GM23248 (cell line): Measurements from ENCODE around the gene OSBPL6. TPM values are rescaled to one million over a fixed set of nuclear protein-coding genes. Genes with fewer than 3 reads are reported as not detected.

ENCODE experiments used
- DNase-seq: peaks from one replicate; pipeline ENCODE4 v3.0.0-alpha.2; 2015
- H2AFZ ChIP-seq: fragments of 200-600 bp; sonication (generic); 2 replicates; pipeline ENCODE4 v1.6.1; 2016; ENCODE audit warnings: antibody characterized with exemption
- H3F3A ChIP-seq: fragments of 200-600 bp; sonication (generic); 2 replicates; pipeline ENCODE4 v1.6.1; 2016; ENCODE audit warnings: mild to moderate bottlenecking, antibody characterized with exemption, mixed run types; ENCODE audit not compliant: insufficient read depth
- H3K27ac ChIP-seq: fragments of 200-600 bp; sonication (generic); 2 replicates; pipeline ENCODE4 v1.5.1; 2016; ENCODE audit warnings: mild to moderate bottlenecking
- H3K27me3 ChIP-seq: fragments of 200-600 bp; sonication (generic); replicated peaks from 2 replicates; pipeline ENCODE4 v1.6.1; 2016; ENCODE audit warnings: mild to moderate bottlenecking; ENCODE audit not compliant: insufficient read depth
- H3K36me3 ChIP-seq: fragments of 200-600 bp; sonication (generic); 2 replicates; pipeline ENCODE4 v1.6.1; 2016; ENCODE audit warnings: low read depth, mild to moderate bottlenecking
- H3K4me1 ChIP-seq: fragments of 200-600 bp; sonication (generic); 2 replicates; pipeline ENCODE4 v1.6.1; 2016; ENCODE audit warnings: mild to moderate bottlenecking; ENCODE audit not compliant: insufficient read depth
- H3K4me2 ChIP-seq: fragments of 200-600 bp; sonication (generic); one replicate; pipeline ENCODE4 v1.6.1; 2016; ENCODE audit warnings: mild to moderate bottlenecking; ENCODE audit not compliant: unreplicated experiment
- H3K4me3 ChIP-seq: fragments of 200-600 bp; sonication (generic); 2 replicates; pipeline ENCODE4 v1.5.1; 2016; ENCODE audit warnings: mild to moderate bottlenecking
- H3K79me2 ChIP-seq: fragments of 200-600 bp; sonication (generic); 2 replicates; pipeline ENCODE4 v1.6.1; 2016; ENCODE audit warnings: mild to moderate bottlenecking; ENCODE audit not compliant: insufficient read depth
- H3K9ac ChIP-seq: fragments of 200-600 bp; sonication (generic); 2 replicates; pipeline ENCODE4 v1.6.1; 2016; ENCODE audit warnings: mild to moderate bottlenecking
- H3K9me2 ChIP-seq: fragments of 200-600 bp; sonication (generic); 2 replicates; pipeline ENCODE4 v1.6.1; 2016; ENCODE audit warnings: mixed run types, mild to moderate bottlenecking, moderate library complexity; ENCODE audit not compliant: insufficient read depth
- H3K9me3 ChIP-seq: fragments of 200-600 bp; sonication (generic); one replicate; pipeline ENCODE4 v1.6.1; 2017; ENCODE audit warnings: low read depth
- H4K20me1 ChIP-seq: fragments of 200-600 bp; sonication (generic); 2 replicates; pipeline ENCODE4 v1.6.0; 2016; ENCODE audit not compliant: insufficient read depth
- EZH2 ChIP-seq: fragments of 200-600 bp; sonication (generic); IDR thresholded peaks from 2 replicates; pipeline ENCODE4 v1.6.1; 2018; ENCODE audit warnings: antibody characterized with exemption, mild to moderate bottlenecking; ENCODE audit not compliant: insufficient read depth, poor library complexity, severe bottlenecking
- EZH2phosphoT487 ChIP-seq: fragments of 200-600 bp; sonication (generic); IDR thresholded peaks from 2 replicates; pipeline ENCODE4 v1.6.1; 2018; ENCODE audit warnings: antibody characterized with exemption, moderate library complexity, mild to moderate bottlenecking, low read depth; ENCODE audit not compliant: insufficient read depth
- WGBS, 2 experiments: methylation state at CpG; one replicate each; pipeline ENCODE4 v1.1.6; 2015 to 2017; ENCODE audit warnings: low lambda C conversion rate in 2 of 2, low coverage in 1 of 2; ENCODE audit errors: missing lambda C conversion rate in 2 of 2; 5-methylcytosine and 5-hydroxymethylcytosine counted together
- in situ Hi-C: fragments of 300-500 bp; cut with MboI; formaldehyde crosslinking; loops from 2 replicates; pipeline ENCODE4 v1.15.0; 2020
- polyA plus RNA-seq: library from polyadenylated mRNA; unstranded; fragments of >200 nt; fragmentation: Nextera tagmentation; extraction: Ambion mirVana; gene quantifications from 2 replicates; pipeline ENCODE4 v1.2.1, GENCODE V29; 2016
- total RNA-seq: library from RNA; depleted of rRNA; stranded (reverse); fragments of >200 nt; shearing (Covaris generic); gene quantifications from 2 replicates; pipeline ENCODE4 v1.2.3, GENCODE V29; 2014

The OSBPL6 gene
- total and polyA plus RNA-seq, 2 experiments from 2014 or later, result 6.3 to 11.8 TPM

- in situ Hi-C loops, result no loop called here
- 64 to 71% methylated on average over 7 of the region's 7 CpGs for WGBS, 2 experiments
- no peak overlapping the region for H2AFZ ChIP-seq
- no peak overlapping the region for H3K4me2 ChIP-seq
- DNase-seq, result no peak
- no peaks in the 10 kb centered on the region for H3K9me3 ChIP-seq
- peaks cover 8% of the 10 kb centered on the region; the same call in 1 of the 2 replicates for H3K4me1 ChIP-seq
- H3K4me3 ChIP-seq, result no peak overlapping the region
- no peaks in the 10 kb centered on the region for H3K9me2 ChIP-seq
- TF ChIP-seq EZH2phosphoT487, result no peak
- no peak for TF ChIP-seq EZH2
- no peaks in the 10 kb centered on the region for H3F3A ChIP-seq
- H4K20me1 ChIP-seq, result no peaks in the 10 kb centered on the region
- no peaks in the 10 kb centered on the region for H3K79me2 ChIP-seq
- H3K27ac ChIP-seq, result no peak overlapping the region
- peaks cover 8% of the 10 kb centered on the region; the same call in 1 of the 2 replicates for H3K36me3 ChIP-seq
- no peaks in the 10 kb centered on the region for H3K27me3 ChIP-seq
- H3K9ac ChIP-seq, result no peak overlapping the region
Measured at GRCh38 chr2:178359192-178359912, 165.0 kb downstream of the OSBPL6 start.

GRCh38 chr2:178361588-178361987, 167.3 kb downstream of the OSBPL6 start:
- Histone ChIP-seq H3K9me3 (no peaks in the 10 kb centered on the region), H3K27ac (no peak overlapping the region), H3K36me3 (peaks cover 8% of the 10 kb centered on the region; the same call in 1 of the 2 replicates), H3K9me2 (no peaks in the 10 kb centered on the region), H3K4me3 (no peak overlapping the region), H3K4me1 (peaks cover 8% of the 10 kb centered on the region; the same call in 1 of the 2 replicates), H3K79me2 (no peaks in the 10 kb centered on the region), H3K27me3 (no peaks in the 10 kb centered on the region), H3K9ac (no peak overlapping the region), H2AFZ (no peak overlapping the region), H3K4me2 (no peak overlapping the region), H3F3A (no peaks in the 10 kb centered on the region), H4K20me1 (no peaks in the 10 kb centered on the region)
- in situ Hi-C loops, result no loop called here
- 74 to 77% methylated on average over 4 of the region's 4 CpGs for WGBS, 2 experiments
- TF ChIP-seq EZH2phosphoT487 (no peak), EZH2 (no peak)
- no peak for DNase-seq

- peaks cover 8% of the 10 kb centered on the region; the same call in 1 of the 2 replicates for H3K36me3 ChIP-seq
- no peaks in the 10 kb centered on the region for H4K20me1 ChIP-seq
- no peak overlapping the region for H3K27ac ChIP-seq
- no peak overlapping the region for H2AFZ ChIP-seq
- H3K9ac ChIP-seq, result no peak overlapping the region
- H3K79me2 ChIP-seq, result no peaks in the 10 kb centered on the region
- no peaks in the 10 kb centered on the region for H3F3A ChIP-seq
- peak; percentile 76 for DNase-seq
- no peaks in the 10 kb centered on the region for H3K9me2 ChIP-seq
- peaks cover 8% of the 10 kb centered on the region; the same call in 1 of the 2 replicates for H3K4me1 ChIP-seq
- H3K27me3 ChIP-seq, result no peaks in the 10 kb centered on the region
- 80 to 87% methylated on average over 7 of the region's 7 CpGs for WGBS, 2 experiments
- H3K4me3 ChIP-seq, result no peak overlapping the region
- no peaks in the 10 kb centered on the region for H3K9me3 ChIP-seq
- TF ChIP-seq EZH2 (no peak), EZH2phosphoT487 (no peak)
- in situ Hi-C loops, result no loop called here
- H3K4me2 ChIP-seq, result peak overlapping the region; percentile 3
Measured at GRCh38 chr2:178363252-178363651, 168.9 kb downstream of the OSBPL6 start.

GRCh38 chr2:178365116-178365515, 170.8 kb downstream of the OSBPL6 start:
- no peak overlapping the region for H3K9ac ChIP-seq
- no peaks in the 10 kb centered on the region for H3K27me3 ChIP-seq
- no peaks in the 10 kb centered on the region for H3K9me3 ChIP-seq
- H3K4me2 ChIP-seq, result no peak overlapping the region
- H3K27ac ChIP-seq, result no peak overlapping the region
- in situ Hi-C loops, result no loop called here
- no peaks in the 10 kb centered on the region for H3K79me2 ChIP-seq
- H4K20me1 ChIP-seq, result no peaks in the 10 kb centered on the region
- no peaks in the 10 kb centered on the region for H3K9me2 ChIP-seq
- no peaks in the 10 kb centered on the region for H3F3A ChIP-seq
- peaks cover 8% of the 10 kb centered on the region; the same call in 1 of the 2 replicates for H3K36me3 ChIP-seq
- H3K4me1 ChIP-seq, result peaks cover 8% of the 10 kb centered on the region; the same call in 1 of the 2 replicates
- no peak overlapping the region for H2AFZ ChIP-seq
- 96 to 100% methylated on average over 2 of the region's 2 CpGs for WGBS, 2 experiments
- TF ChIP-seq EZH2phosphoT487, result no peak
- TF ChIP-seq EZH2, result no peak
- H3K4me3 ChIP-seq, result no peak overlapping the region
- DNase-seq, result no peak
